Natural killer cell (primary cell): ENCODE data around the gene SYNJ2. TPM values are rescaled to one million over a fixed set of nuclear protein-coding genes. Genes with fewer than 3 reads are reported as not detected.
A peak's percentile ranks its signal among the peaks of the same experiment; 100 is the strongest.

Experiments
- ATAC-seq, 3 donors: fragments of 150-1000 bp in 2 of 3; fragments of 200-7000 bp in 1 of 3; cut with Tn5 transposase; 1 replicate in 1 of 3; 2 replicates in 2 of 3; pipeline ENCODE4 v1.10.0; 2021; ENCODE audit warnings: mild to moderate bottlenecking in 2 of 3, moderate library complexity in 2 of 3
- DNase-seq, 2 donors: peaks; one replicate each; pipeline versions ENCODE4 v3.0.0 to v3.0.0-alpha.2; 2013 to 2021; ENCODE audit warnings: mixed read lengths in 1 of 2
- H3K27ac ChIP-seq: one replicate; pipeline ENCODE4 v1.5.1; 2013; ENCODE audit warnings: mild to moderate bottlenecking, low read length
- H3K27me3 ChIP-seq: one replicate; pipeline ENCODE4 v1.6.1; 2013; ENCODE audit warnings: low read length; ENCODE audit not compliant: control insufficient read depth, insufficient read depth
- H3K36me3 ChIP-seq: one replicate; pipeline ENCODE4 v1.6.1; 2013; ENCODE audit warnings: low read length; ENCODE audit not compliant: control insufficient read depth, insufficient read depth
- H3K4me1 ChIP-seq: one replicate; pipeline ENCODE4 v1.6.1; 2013; ENCODE audit warnings: low read length; ENCODE audit not compliant: control insufficient read depth, insufficient read depth
- H3K4me3 ChIP-seq: one replicate; pipeline ENCODE4 v1.5.1; 2013; ENCODE audit warnings: low read length
- H3K9me3 ChIP-seq: one replicate; pipeline ENCODE4 v1.6.1; 2013; ENCODE audit warnings: low read length; ENCODE audit not compliant: control insufficient read depth, insufficient read depth
- H3K27ac Mint-ChIP-seq, 2 donors: one replicate each; pipeline ENCODE4 v1.8.0; 2022; ENCODE audit warnings: mild to moderate bottlenecking in 2 of 2, mixed read lengths in 2 of 2, moderate library complexity in 1 of 2
- H3K27me3 Mint-ChIP-seq, 2 donors: one replicate each; pipeline ENCODE4 v1.8.0; 2022; ENCODE audit warnings: low read depth in 2 of 2, mixed read lengths in 2 of 2
- H3K36me3 Mint-ChIP-seq: one replicate; pipeline ENCODE4 v1.8.0; 2022; ENCODE audit warnings: mixed read lengths
- H3K4me1 Mint-ChIP-seq, 2 donors: one replicate each; pipeline ENCODE4 v1.8.0; 2022; ENCODE audit warnings: mixed read lengths in 2 of 2
- H3K4me3 Mint-ChIP-seq: one replicate; pipeline ENCODE4 v1.8.0; 2022; ENCODE audit warnings: mild to moderate bottlenecking, moderate library complexity, mixed read lengths
- H3K9me3 Mint-ChIP-seq, 2 donors: one replicate each; pipeline ENCODE4 v1.8.0; 2022; ENCODE audit warnings: mixed read lengths in 2 of 2
- WGBS: methylation state at CpG from one replicate; pipeline ENCODE4 v1.1.7; 2013; ENCODE audit warnings: missing lambda C conversion rate; ENCODE audit not compliant: insufficient coverage; 5-methylcytosine and 5-hydroxymethylcytosine counted together
- intact Hi-C: fragments of 100-400 bp; cut with micrococcal nuclease; formaldehyde crosslinking; loops from one replicate; pipeline ENCODE4 v1.14.2; 2022
- total RNA-seq, 4 donors: library from RNA; stranded (reverse); fragments of 120-200 nt in 1 of 4; gene quantifications; one replicate each; pipeline versions ENCODE4 v1.2.3 to v1.2.4, GENCODE V29; 2013 to 2022
- TF ChIP-seq, protein P1 (sequence below): fragments of 200-600 bp; IDR thresholded peaks from one replicate; pipeline ENCODE4 v1.8.0; 2022; ENCODE audit warnings: antibody characterized with exemption

The SYNJ2 gene
- total RNA-seq, 3 donors from 2014 or later (not counting 1 experiment from before 2014, with no cell fraction given), result 24.4 to 47.0 (median 28.0) TPM

DNA sequence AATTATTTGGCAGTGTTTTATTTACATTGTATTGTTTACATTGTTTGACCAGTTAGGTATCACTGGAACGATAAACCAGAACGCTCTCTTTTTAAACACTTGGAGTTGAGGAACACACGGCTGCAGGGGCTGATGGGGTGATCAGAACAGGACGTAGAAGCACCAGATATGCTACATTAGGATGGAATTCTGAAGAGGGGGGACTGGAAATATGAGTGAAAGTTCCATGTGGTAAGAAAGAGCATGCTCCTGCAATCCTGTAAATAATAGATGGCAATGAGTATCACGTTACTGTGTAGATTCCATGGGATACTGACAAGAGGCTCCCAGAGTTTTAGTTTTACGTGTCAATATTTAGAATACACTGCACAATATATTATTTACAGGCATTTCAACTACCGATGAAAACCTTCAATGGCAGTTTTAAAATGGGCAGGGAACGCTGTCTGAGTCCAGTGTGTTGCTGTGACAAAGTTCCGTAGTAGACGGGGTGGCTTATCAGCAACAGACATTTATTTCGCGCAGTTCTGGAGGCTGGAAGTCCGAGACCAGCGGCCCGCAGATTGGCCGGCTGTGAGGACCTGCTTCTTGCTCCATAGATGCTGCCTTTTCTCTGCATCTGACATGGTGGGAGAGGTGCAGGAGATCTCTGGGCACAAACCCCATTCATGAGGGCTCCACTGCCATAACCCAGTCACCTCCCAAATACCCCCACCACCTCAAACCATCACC, 43.1 kb downstream of the SYNJ2 start:
- Mint-ChIP-seq H3K27ac (peak overlapping the region; percentile 0 to 15), H3K9me3 (no peaks in the 10 kb centered on the region)
- H3K27ac ChIP-seq, result no peak overlapping the region

DNA sequence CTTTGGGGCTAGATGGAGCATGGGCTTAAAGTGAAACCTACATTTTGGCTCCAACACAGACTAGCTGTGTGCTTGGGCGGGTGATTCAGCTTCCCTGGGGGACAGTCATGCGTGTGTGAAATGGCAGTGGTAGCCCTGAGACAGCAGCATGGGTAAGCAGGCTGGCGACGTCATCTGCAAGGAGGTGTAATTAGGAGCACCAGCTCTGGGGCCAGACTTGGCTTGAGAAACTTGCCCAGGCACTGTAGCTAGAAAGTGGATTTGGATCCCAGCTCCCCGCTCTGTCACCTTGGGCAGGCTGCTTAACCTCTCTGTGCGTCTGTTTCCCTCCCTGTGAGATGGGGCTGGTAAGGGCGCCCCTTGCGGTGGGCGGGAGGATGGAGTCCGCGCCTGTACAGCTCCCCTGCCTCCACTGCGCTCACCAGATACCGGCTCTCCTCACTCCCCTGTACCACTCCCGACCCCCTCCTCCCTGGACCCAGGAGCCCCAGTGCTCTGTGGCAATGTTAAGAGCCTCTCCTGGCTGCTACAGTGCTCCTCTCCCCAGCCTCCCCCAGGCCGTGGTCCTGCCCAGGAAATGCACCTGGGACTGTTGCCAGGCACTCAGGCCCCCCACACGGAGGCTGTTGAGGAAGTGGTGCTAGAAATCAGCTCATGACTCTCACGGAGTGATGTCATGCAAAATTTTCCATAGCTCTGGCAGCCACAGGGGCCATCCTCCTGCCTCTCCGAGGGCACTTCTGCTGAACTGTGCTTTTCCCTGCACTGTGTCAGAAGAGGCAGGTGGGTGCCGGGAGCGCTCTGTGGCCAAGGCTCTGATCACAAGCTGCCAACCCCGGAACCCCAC, 44.6 kb downstream of the SYNJ2 start:
- ATAC-seq (peak; percentile 71 to 83 (median 78)), DNase-seq (peak; percentile 64 to 90)
- Mint-ChIP-seq H3K27ac (peak overlapping the region; percentile 89 to 98), H3K4me1 (peaks cover 29 to 35% of the 10 kb centered on the region in 2 donors), H3K27me3 (no peaks in the 10 kb centered on the region), H3K9me3 (no peaks in the 10 kb centered on the region), H3K4me3 (peak overlapping the region; percentile 75), H3K36me3 (no peaks in the 10 kb centered on the region)
- TF ChIP-seq, protein P1, sequence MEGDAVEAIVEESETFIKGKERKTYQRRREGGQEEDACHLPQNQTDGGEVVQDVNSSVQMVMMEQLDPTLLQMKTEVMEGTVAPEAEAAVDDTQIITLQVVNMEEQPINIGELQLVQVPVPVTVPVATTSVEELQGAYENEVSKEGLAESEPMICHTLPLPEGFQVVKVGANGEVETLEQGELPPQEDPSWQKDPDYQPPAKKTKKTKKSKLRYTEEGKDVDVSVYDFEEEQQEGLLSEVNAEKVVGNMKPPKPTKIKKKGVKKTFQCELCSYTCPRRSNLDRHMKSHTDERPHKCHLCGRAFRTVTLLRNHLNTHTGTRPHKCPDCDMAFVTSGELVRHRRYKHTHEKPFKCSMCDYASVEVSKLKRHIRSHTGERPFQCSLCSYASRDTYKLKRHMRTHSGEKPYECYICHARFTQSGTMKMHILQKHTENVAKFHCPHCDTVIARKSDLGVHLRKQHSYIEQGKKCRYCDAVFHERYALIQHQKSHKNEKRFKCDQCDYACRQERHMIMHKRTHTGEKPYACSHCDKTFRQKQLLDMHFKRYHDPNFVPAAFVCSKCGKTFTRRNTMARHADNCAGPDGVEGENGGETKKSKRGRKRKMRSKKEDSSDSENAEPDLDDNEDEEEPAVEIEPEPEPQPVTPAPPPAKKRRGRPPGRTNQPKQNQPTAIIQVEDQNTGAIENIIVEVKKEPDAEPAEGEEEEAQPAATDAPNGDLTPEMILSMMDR, result peak; percentile 76
- 6% methylated on average over 20 of the region's 21 CpGs for WGBS
- Histone ChIP-seq H3K36me3 (no peaks in the 10 kb centered on the region), H3K27me3 (no peaks in the 10 kb centered on the region), H3K4me1 (peaks cover 34% of the 10 kb centered on the region), H3K27ac (peak overlapping the region; percentile 81), H3K4me3 (peak overlapping the region; percentile 26), H3K9me3 (no peaks in the 10 kb centered on the region)
- intact Hi-C loops, result loop anchor here (1.0 to 5.0 kb wide), 4 partner anchors 45 to 626 kb away; partner anchors contain the start of genes SYNJ2 and SYTL3

More for the DNA sequence above, 43.1 kb downstream of the SYNJ2 start:
- intact Hi-C loops, result loop anchor here (5.0 kb wide), 2 partner anchors 262 to 628 kb away; partner anchors contain the start of gene SYTL3
- 97% methylated on average over 16 of the region's 16 CpGs for WGBS
- H3K36me3 ChIP-seq, result peaks cover 5% of the 10 kb centered on the region
- H3K9me3 ChIP-seq, result no peaks in the 10 kb centered on the region
- Mint-ChIP-seq H3K36me3 (no peaks in the 10 kb centered on the region), H3K4me1 (peaks cover 19 to 32% of the 10 kb centered on the region in 2 donors), H3K4me3 (no peak overlapping the region), H3K27me3 (no peaks in the 10 kb centered on the region)
- no peak for DNase-seq
- no peak for ATAC-seq
- no peaks in the 10 kb centered on the region for H3K27me3 ChIP-seq
- peaks cover 29% of the 10 kb centered on the region for H3K4me1 ChIP-seq
- TF ChIP-seq, protein P1, result no peak
- H3K4me3 ChIP-seq, result no peak overlapping the region

- TF ChIP-seq, protein P1, result no peak
- Mint-ChIP-seq H3K27ac (peak overlapping the region; percentile 89 to 98), H3K36me3 (no peaks in the 10 kb centered on the region), H3K4me3 (peak overlapping the region; percentile 75), H3K4me1 (peaks cover 37 to 42% of the 10 kb centered on the region in 2 donors), H3K9me3 (no peaks in the 10 kb centered on the region), H3K27me3 (no peaks in the 10 kb centered on the region)
- Histone ChIP-seq H3K36me3 (no peaks in the 10 kb centered on the region), H3K27me3 (no peaks in the 10 kb centered on the region), H3K27ac (peak overlapping the region; percentile 81), H3K4me3 (peak overlapping the region; percentile 26), H3K9me3 (no peaks in the 10 kb centered on the region), H3K4me1 (peaks cover 42% of the 10 kb centered on the region)
- intact Hi-C loops, result loop anchor here (1.0 to 5.0 kb wide), 4 partner anchors 45 to 625 kb away; partner anchors contain the start of genes SYNJ2 and SYTL3
- 75% methylated on average over 23 of the region's 23 CpGs for WGBS
- no peak for DNase-seq
- ATAC-seq, result no peak
These were observed 45.4 kb downstream of the SYNJ2 start for GRCh38 chr6:158026901-158027589.
